HL-60 (cell line): ENCODE measurements around the gene PPIG.
A peak's percentile ranks its signal among the peaks of the same experiment; 100 is the strongest.

Experiments
- DNase-seq, 2 experiments: peaks; one replicate each; pipeline ENCODE4 v3.0.0-alpha.2; 2010 to 2020; ENCODE audit warnings: low read depth in 1 of 2, low spot score in 1 of 2
- H3K27ac ChIP-seq: fragments of 250-450 bp; sonication (Bioruptor Pico); replicated peaks from 2 replicates; pipeline ENCODE4 v1.5.1; 2020; ENCODE audit warnings: mild to moderate bottlenecking, moderate library complexity
- H3K27me3 ChIP-seq: fragments of 250-450 bp; sonication (Bioruptor Pico); 2 replicates; pipeline ENCODE4 v1.5.1; 2021; ENCODE audit warnings: mild to moderate bottlenecking, moderate library complexity; ENCODE audit not compliant: insufficient read depth, poor library complexity, severe bottlenecking
- H3K4me3 ChIP-seq: replicated peaks from 2 replicates; pipeline ENCODE4 v1.5.1; 2011; ENCODE audit warnings: mild to moderate bottlenecking, control low read depth, low read length; ENCODE audit not compliant: insufficient read depth
- GABPA ChIP-seq: IDR thresholded peaks from 2 replicates; pipeline ENCODE4 v1.6.1; 2012; ENCODE audit warnings: low read depth
- POLR2AphosphoS5 ChIP-seq: IDR thresholded peaks from 2 replicates; pipeline ENCODE4 v1.6.1; 2012; ENCODE audit warnings: low read depth
- SPI1 ChIP-seq: IDR thresholded peaks from 2 replicates; pipeline ENCODE4 v1.6.1; 2012; ENCODE audit warnings: low read depth, mild to moderate bottlenecking, borderline replicate concordance
- TF ChIP-seq, protein P1 (sequence below): IDR thresholded peaks from 2 replicates; pipeline ENCODE4 v1.6.1; 2012; ENCODE audit warnings: low read depth; ENCODE audit not compliant: insufficient replicate concordance
- TF ChIP-seq, protein P2 (sequence below): IDR thresholded peaks from one replicate; pipeline ENCODE4 v1.5.1; 2011; ENCODE audit warnings: low read length, control low read depth, inconsistent platforms; ENCODE audit not compliant: insufficient read depth

The PPIG gene

DNA sequence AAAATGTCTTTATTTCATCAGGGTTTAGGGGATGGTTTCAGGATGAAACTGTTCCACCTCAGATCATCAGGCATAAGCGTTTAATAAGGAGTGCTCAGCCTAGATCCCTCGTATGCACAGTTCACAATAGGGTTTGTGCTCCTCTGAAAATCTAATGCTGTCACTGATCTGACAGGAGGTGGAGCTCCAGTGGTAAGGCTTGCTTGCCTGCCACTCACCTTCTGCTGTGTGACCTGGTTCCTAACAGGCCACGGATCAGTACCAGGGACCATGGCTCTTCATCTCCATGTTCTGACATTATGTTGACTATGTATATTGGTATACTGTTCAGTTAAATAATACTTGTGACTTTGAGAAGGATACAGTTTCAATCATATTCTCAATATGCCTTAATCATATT is 41.6 kb downstream of the PPIG start:
- DNase-seq: no peak
- Histone ChIP-seq H3K27me3 (no peaks in the 10 kb centered on the region), H3K4me3 (no peak overlapping the region), H3K27ac (no peak overlapping the region)
- TF ChIP-seq GABPA (no peak), POLR2AphosphoS5 (no peak), SPI1 (no peak)
- TF ChIP-seq, protein P1, sequence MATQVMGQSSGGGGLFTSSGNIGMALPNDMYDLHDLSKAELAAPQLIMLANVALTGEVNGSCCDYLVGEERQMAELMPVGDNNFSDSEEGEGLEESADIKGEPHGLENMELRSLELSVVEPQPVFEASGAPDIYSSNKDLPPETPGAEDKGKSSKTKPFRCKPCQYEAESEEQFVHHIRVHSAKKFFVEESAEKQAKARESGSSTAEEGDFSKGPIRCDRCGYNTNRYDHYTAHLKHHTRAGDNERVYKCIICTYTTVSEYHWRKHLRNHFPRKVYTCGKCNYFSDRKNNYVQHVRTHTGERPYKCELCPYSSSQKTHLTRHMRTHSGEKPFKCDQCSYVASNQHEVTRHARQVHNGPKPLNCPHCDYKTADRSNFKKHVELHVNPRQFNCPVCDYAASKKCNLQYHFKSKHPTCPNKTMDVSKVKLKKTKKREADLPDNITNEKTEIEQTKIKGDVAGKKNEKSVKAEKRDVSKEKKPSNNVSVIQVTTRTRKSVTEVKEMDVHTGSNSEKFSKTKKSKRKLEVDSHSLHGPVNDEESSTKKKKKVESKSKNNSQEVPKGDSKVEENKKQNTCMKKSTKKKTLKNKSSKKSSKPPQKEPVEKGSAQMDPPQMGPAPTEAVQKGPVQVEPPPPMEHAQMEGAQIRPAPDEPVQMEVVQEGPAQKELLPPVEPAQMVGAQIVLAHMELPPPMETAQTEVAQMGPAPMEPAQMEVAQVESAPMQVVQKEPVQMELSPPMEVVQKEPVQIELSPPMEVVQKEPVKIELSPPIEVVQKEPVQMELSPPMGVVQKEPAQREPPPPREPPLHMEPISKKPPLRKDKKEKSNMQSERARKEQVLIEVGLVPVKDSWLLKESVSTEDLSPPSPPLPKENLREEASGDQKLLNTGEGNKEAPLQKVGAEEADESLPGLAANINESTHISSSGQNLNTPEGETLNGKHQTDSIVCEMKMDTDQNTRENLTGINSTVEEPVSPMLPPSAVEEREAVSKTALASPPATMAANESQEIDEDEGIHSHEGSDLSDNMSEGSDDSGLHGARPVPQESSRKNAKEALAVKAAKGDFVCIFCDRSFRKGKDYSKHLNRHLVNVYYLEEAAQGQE: no peak
- TF ChIP-seq, protein P2, sequence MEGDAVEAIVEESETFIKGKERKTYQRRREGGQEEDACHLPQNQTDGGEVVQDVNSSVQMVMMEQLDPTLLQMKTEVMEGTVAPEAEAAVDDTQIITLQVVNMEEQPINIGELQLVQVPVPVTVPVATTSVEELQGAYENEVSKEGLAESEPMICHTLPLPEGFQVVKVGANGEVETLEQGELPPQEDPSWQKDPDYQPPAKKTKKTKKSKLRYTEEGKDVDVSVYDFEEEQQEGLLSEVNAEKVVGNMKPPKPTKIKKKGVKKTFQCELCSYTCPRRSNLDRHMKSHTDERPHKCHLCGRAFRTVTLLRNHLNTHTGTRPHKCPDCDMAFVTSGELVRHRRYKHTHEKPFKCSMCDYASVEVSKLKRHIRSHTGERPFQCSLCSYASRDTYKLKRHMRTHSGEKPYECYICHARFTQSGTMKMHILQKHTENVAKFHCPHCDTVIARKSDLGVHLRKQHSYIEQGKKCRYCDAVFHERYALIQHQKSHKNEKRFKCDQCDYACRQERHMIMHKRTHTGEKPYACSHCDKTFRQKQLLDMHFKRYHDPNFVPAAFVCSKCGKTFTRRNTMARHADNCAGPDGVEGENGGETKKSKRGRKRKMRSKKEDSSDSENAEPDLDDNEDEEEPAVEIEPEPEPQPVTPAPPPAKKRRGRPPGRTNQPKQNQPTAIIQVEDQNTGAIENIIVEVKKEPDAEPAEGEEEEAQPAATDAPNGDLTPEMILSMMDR: no peak

DNA sequence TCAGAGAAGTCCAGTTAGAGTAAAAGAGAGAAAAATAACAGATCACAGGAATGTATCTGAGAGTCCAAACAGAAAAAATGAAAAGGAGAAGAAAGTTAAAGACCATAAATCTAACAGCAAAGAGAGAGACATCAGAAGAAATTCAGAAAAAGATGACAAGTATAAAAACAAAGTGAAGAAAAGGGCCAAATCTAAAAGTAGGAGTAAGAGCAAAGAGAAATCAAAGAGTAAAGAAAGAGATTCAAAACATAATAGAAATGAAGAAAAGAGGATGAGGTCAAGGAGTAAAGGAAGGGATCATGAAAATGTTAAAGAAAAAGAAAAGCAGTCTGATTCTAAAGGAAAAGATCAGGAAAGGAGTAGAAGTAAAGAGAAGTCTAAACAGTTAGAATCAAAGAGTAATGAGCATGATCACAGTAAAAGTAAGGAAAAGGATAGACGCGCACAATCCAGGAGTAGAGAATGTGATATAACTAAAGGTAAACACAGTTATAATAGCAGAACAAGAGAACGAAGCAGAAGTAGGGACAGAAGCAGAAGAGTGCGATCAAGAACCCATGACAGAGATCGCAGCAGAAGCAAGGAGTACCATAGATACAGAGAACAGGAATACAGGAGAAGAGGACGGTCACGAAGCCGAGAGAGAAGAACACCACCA is 52.4 kb downstream of the PPIG start:
- no peaks in the 10 kb centered on the region for H3K27me3 ChIP-seq
- no peak overlapping the region for H3K27ac ChIP-seq
- DNase-seq: no peak
- TF ChIP-seq POLR2AphosphoS5 (no peak), SPI1 (no peak), GABPA (no peak)
- TF ChIP-seq, protein P2: no peak
- TF ChIP-seq, protein P1: no peak
- H3K4me3 ChIP-seq: no peak overlapping the region

DNA sequence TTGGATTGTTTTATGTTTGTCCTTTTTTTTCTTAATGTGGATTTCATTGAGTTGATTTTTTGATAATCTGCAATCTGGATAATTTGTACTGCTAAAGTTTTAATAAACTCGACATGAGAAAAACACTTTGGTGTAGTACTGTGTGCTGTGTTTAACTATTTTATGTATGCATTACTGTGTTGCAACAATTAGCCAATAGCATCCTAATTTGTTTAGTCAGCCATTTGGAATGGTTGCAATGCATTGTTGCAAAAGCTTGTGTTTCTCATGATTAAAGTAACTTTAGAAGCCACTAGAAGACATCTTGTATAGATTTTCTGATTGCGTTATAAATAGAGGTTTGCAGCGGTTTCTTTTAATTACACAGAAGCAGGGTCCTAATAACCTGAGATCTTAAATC is 53.5 kb downstream of the PPIG start:
- Histone ChIP-seq H3K4me3 (no peak overlapping the region), H3K27me3 (no peaks in the 10 kb centered on the region), H3K27ac (no peak overlapping the region)
- TF ChIP-seq, protein P1: no peak
- TF ChIP-seq, protein P2: no peak
- no peak for TF ChIP-seq POLR2AphosphoS5
- no peak for TF ChIP-seq SPI1
- no peak for TF ChIP-seq GABPA
- peak in 1 of 2 experiments; percentile 14 for DNase-seq
